Measurements from ENCODE around the gene DLG2. TPM values are rescaled to one million over a fixed set of nuclear protein-coding genes. Genes with fewer than 3 reads are reported as not detected.

DLG2 gene
- total RNA-seq, 1 donor from 2014 or later, result 1.8 TPM

- no peak overlapping the region for H2AFZ ChIP-seq (ENCODE audit: low read depth, low read length)
- no peaks in the 10 kb centered on the region for H3K4me1 ChIP-seq (ENCODE audit: insufficient read depth, low read length)
- no peaks in the 10 kb centered on the region for H4K20me1 ChIP-seq (ENCODE audit: insufficient read depth, low read length)
- no peak for FAIRE-seq
- H3K4me3 Mint-ChIP-seq (ENCODE audit: unreplicated experiment), result no peak overlapping the region
- DNase-seq (ENCODE audit: low read depth), result no peak
- H3K27ac ChIP-seq (ENCODE audit: low read depth, low read length), result no peak overlapping the region
- no peak overlapping the region for H3K4me3 ChIP-seq (ENCODE audit: insufficient read depth, low read depth, low read length)
- TF ChIP-seq CTCF (IDR thresholded peaks at IDR 0.05; ENCODE audit: insufficient read depth, low read depth, low read length) (no peak), EZH2 (IDR thresholded peaks at IDR 0.05; ENCODE audit: insufficient read depth, low read length) (no peak)
- no peaks in the 10 kb centered on the region for H3K4me1 Mint-ChIP-seq (ENCODE audit: low read depth, unreplicated experiment)
- H3K36me3 ChIP-seq (ENCODE audit: insufficient read depth, low read length), result no peaks in the 10 kb centered on the region
- H3K9ac ChIP-seq (ENCODE audit: low read length), result no peak overlapping the region
- H3K27me3 ChIP-seq (ENCODE audit: insufficient read depth, low read length), result no peaks in the 10 kb centered on the region
- no peaks in the 10 kb centered on the region for H3K36me3 Mint-ChIP-seq (ENCODE audit: low read depth, unreplicated experiment)
- H3K27ac Mint-ChIP-seq (ENCODE audit: unreplicated experiment), result no peak overlapping the region
- H3K79me2 ChIP-seq (ENCODE audit: insufficient read depth, low read length), result no peaks in the 10 kb centered on the region
- H3K27me3 Mint-ChIP-seq (ENCODE audit: low read depth, unreplicated experiment), result peaks cover 4% of the 10 kb centered on the region
- no peaks in the 10 kb centered on the region for H3K9me3 ChIP-seq (ENCODE audit: insufficient read depth, low read depth, low read length)
- no peak overlapping the region for H3K4me2 ChIP-seq (ENCODE audit: low read length)
- H3K9me3 Mint-ChIP-seq (ENCODE audit: unreplicated experiment), result no peaks in the 10 kb centered on the region
These were observed 1946.8 kb downstream of the DLG2 start for GRCh38 chr11:83680321-83680720.

GRCh38 chr11:83678831-83679584 lies 1948.1 kb downstream of the DLG2 start:
- no peak overlapping the region for H3K27ac ChIP-seq (ENCODE audit: low read depth, low read length)
- FAIRE-seq (no peak), DNase-seq (ENCODE audit: low read depth) (no peak)
- H3K4me2 ChIP-seq (ENCODE audit: low read length), result no peak overlapping the region
- no peak overlapping the region for H2AFZ ChIP-seq (ENCODE audit: low read depth, low read length)
- no peaks in the 10 kb centered on the region for H3K36me3 ChIP-seq (ENCODE audit: insufficient read depth, low read length)
- no peak overlapping the region for H3K4me3 Mint-ChIP-seq (ENCODE audit: unreplicated experiment)
- H3K9me3 Mint-ChIP-seq (ENCODE audit: unreplicated experiment), result no peaks in the 10 kb centered on the region
- peaks cover 4% of the 10 kb centered on the region for H3K27me3 ChIP-seq (ENCODE audit: insufficient read depth, low read length)
- no peaks in the 10 kb centered on the region for H3K4me1 ChIP-seq (ENCODE audit: insufficient read depth, low read length)
- H3K9ac ChIP-seq (ENCODE audit: low read length), result no peak overlapping the region
- H3K9me3 ChIP-seq (ENCODE audit: insufficient read depth, low read depth, low read length), result no peaks in the 10 kb centered on the region
- peaks cover 4% of the 10 kb centered on the region for H3K4me1 Mint-ChIP-seq (ENCODE audit: low read depth, unreplicated experiment)
- H3K27me3 Mint-ChIP-seq (ENCODE audit: low read depth, unreplicated experiment), result peaks cover 4% of the 10 kb centered on the region
- no peak for TF ChIP-seq CTCF (IDR thresholded peaks at IDR 0.05; ENCODE audit: insufficient read depth, low read depth, low read length)
- H3K79me2 ChIP-seq (ENCODE audit: insufficient read depth, low read length), result no peaks in the 10 kb centered on the region
- no peaks in the 10 kb centered on the region for H4K20me1 ChIP-seq (ENCODE audit: insufficient read depth, low read length)
- no peak overlapping the region for H3K4me3 ChIP-seq (ENCODE audit: insufficient read depth, low read depth, low read length)
- H3K27ac Mint-ChIP-seq (ENCODE audit: unreplicated experiment), result no peak overlapping the region
- no peaks in the 10 kb centered on the region for H3K36me3 Mint-ChIP-seq (ENCODE audit: low read depth, unreplicated experiment)

DNA sequence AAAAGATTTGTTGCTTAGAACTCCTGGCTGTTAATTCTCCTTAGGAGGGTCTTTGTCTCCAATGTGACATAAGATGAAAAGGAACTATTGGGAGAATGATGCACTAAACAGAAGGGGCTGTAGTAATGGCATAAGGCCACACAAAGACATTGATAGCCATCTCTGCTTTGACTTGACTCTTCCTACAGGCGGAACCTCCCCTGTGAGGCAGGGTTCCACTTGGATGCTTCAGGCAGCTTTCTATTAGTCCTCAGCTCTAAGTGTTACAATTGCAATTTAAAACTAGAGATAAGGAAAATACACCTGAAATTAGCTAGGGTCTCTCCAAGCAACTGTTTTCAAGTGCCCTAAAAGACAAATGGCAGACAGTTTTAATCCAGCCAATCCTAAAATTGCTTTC lies 1949.4 kb downstream of the DLG2 start:
- no peaks in the 10 kb centered on the region for H3K9me3 ChIP-seq (ENCODE audit: insufficient read depth, low read depth, low read length)
- H3K4me2 ChIP-seq (ENCODE audit: low read length), result no peak overlapping the region
- no peaks in the 10 kb centered on the region for H4K20me1 ChIP-seq (ENCODE audit: insufficient read depth, low read length)
- no peaks in the 10 kb centered on the region for H3K79me2 ChIP-seq (ENCODE audit: insufficient read depth, low read length)
- no peaks in the 10 kb centered on the region for H3K4me1 ChIP-seq (ENCODE audit: insufficient read depth, low read length)
- no peaks in the 10 kb centered on the region for H3K36me3 ChIP-seq (ENCODE audit: insufficient read depth, low read length)
- FAIRE-seq (no peak), DNase-seq (ENCODE audit: low read depth) (no peak)
- no peak overlapping the region for H3K9ac ChIP-seq (ENCODE audit: low read length)
- no peak overlapping the region for H2AFZ ChIP-seq (ENCODE audit: low read depth, low read length)
- H3K27me3 Mint-ChIP-seq (ENCODE audit: low read depth, unreplicated experiment), result peaks cover 4% of the 10 kb centered on the region
- no peak overlapping the region for H3K4me3 Mint-ChIP-seq (ENCODE audit: unreplicated experiment)
- no peak overlapping the region for H3K27ac Mint-ChIP-seq (ENCODE audit: unreplicated experiment)
- no peak for TF ChIP-seq CTCF (IDR thresholded peaks at IDR 0.05; ENCODE audit: insufficient read depth, low read depth, low read length)
- TF ChIP-seq EZH2 (IDR thresholded peaks at IDR 0.05; ENCODE audit: insufficient read depth, low read length), result no peak
- H3K9me3 Mint-ChIP-seq (ENCODE audit: unreplicated experiment), result no peaks in the 10 kb centered on the region
- H3K4me1 Mint-ChIP-seq (ENCODE audit: low read depth, unreplicated experiment), result peaks cover 4% of the 10 kb centered on the region
- no peaks in the 10 kb centered on the region for H3K36me3 Mint-ChIP-seq (ENCODE audit: low read depth, unreplicated experiment)
- no peak overlapping the region for H3K4me3 ChIP-seq (ENCODE audit: insufficient read depth, low read depth, low read length)
- peaks cover 4% of the 10 kb centered on the region for H3K27me3 ChIP-seq (ENCODE audit: insufficient read depth, low read length)
- no peak overlapping the region for H3K27ac ChIP-seq (ENCODE audit: low read depth, low read length)
